Transverse colon (tissue), 4 donors: ENCODE results near the gene OR5T2. TPM values are rescaled to one million over a fixed set of nuclear protein-coding genes. Genes with fewer than 3 reads are reported as not detected.

Experiments used
- DNase-seq: peaks from one replicate; pipeline ENCODE4 v3.0.0-alpha.2; 2019
- H3K27ac ChIP-seq, 4 donors: fragments of 200-600 bp; sonication (generic); 2 replicates each; pipeline ENCODE4 v1.5.1; 2016 to 2018; ENCODE audit warnings: inconsistent platforms in 4 of 4
- H3K27me3 ChIP-seq: fragments of 200-600 bp; sonication (generic); 2 replicates; pipeline ENCODE4 v1.5.1; 2017; ENCODE audit warnings: inconsistent platforms
- H3K36me3 ChIP-seq, 4 donors: fragments of 200-600 bp; sonication (generic); 2 replicates each; pipeline ENCODE4 v1.5.1; 2017 to 2019; ENCODE audit warnings: inconsistent platforms in 4 of 4
- H3K4me1 ChIP-seq, 4 donors: fragments of 200-600 bp; sonication (generic); 2 replicates each; pipeline ENCODE4 v1.5.1; 2017 to 2020; ENCODE audit warnings: inconsistent platforms in 4 of 4
- H3K4me3 ChIP-seq, 4 donors: fragments of 200-600 bp; sonication (generic); 1 replicate in 1 of 4; 2 replicates in 3 of 4; pipeline versions ENCODE4 v1.5.1 to v1.6.1; 2017 to 2019; ENCODE audit warnings: inconsistent platforms in 4 of 4
- H3K9me3 ChIP-seq, 2 donors: fragments of 200-600 bp; sonication (generic); 2 replicates each; pipeline ENCODE4 v1.5.1; 2017 to 2019; ENCODE audit warnings: inconsistent platforms in 2 of 2
- EP300 ChIP-seq: sonication (generic); formaldehyde crosslinking; IDR thresholded peaks from one replicate; pipeline ENCODE4 v1.6.1; 2017; ENCODE audit warnings: antibody characterized with exemption, low read depth
- POLR2A ChIP-seq: fragments of 450-650 bp; IDR thresholded peaks from one replicate; pipeline ENCODE4 v1.6.1; 2016; ENCODE audit warnings: antibody characterized with exemption, mild to moderate bottlenecking, moderate library complexity
- POLR2AphosphoS5 ChIP-seq, 3 donors: sonication (generic); formaldehyde crosslinking; IDR thresholded peaks; one replicate each; pipeline ENCODE4 v1.6.1; 2016; ENCODE audit warnings: antibody characterized with exemption in 3 of 3
- WGBS, 2 donors: methylation state at CpG; one replicate each; pipeline ENCODE4 v1.1.5; 2018; ENCODE audit warnings: low coverage in 1 of 2; 5-methylcytosine and 5-hydroxymethylcytosine counted together
- in situ Hi-C, 4 donors: fragments of 200-750 bp; cut with MboI; loops; one replicate each; pipeline versions ENCODE4 v1.15.0 to v1.15.1; 2017; ENCODE audit warnings: low sequenced_read_pairs in 3 of 4, low pct_ligation_motif_present in 1 of 4, low pct_unique_long_range_greater_than_20kb in 1 of 4
- intact Hi-C: fragments of 100-400 bp; cut with DNase I; formaldehyde crosslinking; loops from one replicate; pipeline ENCODE4 v1.15.1; 2023; ENCODE audit warnings: low total_unique reads
- total RNA-seq, 4 donors: library from RNA; depleted of rRNA; stranded (reverse); fragments of >200 nt; gene quantifications; one replicate each; pipeline ENCODE4 v1.1.0, GENCODE V29; 2016
- TF ChIP-seq, protein P1 (sequence below), 5 experiments: fragments of 200-600 bp in 3 of 5; fragments of 450-650 bp in 2 of 5; sonication (generic) in 3 of 5; IDR thresholded peaks; 1 replicate in 2 of 5; 2 replicates in 3 of 5; pipeline ENCODE4 v1.5.1; 2016 to 2017; ENCODE audit warnings: antibody characterized with exemption in 5 of 5, inconsistent platforms in 3 of 5, mild to moderate bottlenecking in 2 of 5, moderate library complexity in 1 of 5

Gene OR5T2
- total RNA-seq, 4 donors from 2014 or later, result not detected

GRCh38 chr11:56214537-56214936 is 19.5 kb downstream of the OR5T2 start:
- H3K9me3 ChIP-seq, result no peaks in the 10 kb centered on the region
- DNase-seq, result no peak
- no peaks in the 10 kb centered on the region for H3K36me3 ChIP-seq
- intact Hi-C loops, result loop anchor here (5.0 kb wide), 1 partner anchor 797 kb away; no protein-coding TSS in a partner anchor
- H3K4me3 ChIP-seq, result no peak overlapping the region
- TF ChIP-seq, protein P1, sequence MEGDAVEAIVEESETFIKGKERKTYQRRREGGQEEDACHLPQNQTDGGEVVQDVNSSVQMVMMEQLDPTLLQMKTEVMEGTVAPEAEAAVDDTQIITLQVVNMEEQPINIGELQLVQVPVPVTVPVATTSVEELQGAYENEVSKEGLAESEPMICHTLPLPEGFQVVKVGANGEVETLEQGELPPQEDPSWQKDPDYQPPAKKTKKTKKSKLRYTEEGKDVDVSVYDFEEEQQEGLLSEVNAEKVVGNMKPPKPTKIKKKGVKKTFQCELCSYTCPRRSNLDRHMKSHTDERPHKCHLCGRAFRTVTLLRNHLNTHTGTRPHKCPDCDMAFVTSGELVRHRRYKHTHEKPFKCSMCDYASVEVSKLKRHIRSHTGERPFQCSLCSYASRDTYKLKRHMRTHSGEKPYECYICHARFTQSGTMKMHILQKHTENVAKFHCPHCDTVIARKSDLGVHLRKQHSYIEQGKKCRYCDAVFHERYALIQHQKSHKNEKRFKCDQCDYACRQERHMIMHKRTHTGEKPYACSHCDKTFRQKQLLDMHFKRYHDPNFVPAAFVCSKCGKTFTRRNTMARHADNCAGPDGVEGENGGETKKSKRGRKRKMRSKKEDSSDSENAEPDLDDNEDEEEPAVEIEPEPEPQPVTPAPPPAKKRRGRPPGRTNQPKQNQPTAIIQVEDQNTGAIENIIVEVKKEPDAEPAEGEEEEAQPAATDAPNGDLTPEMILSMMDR (IDR thresholded peaks at IDR 0.05), result no peak
- no peak for TF ChIP-seq POLR2AphosphoS5 (IDR thresholded peaks at IDR 0.05)
- TF ChIP-seq EP300, result no peak
- TF ChIP-seq POLR2A, result no peak
- H3K27me3 ChIP-seq, result no peaks in the 10 kb centered on the region
- 71 to 78% methylated on average over 2 of the region's 2 CpGs for WGBS, 2 donors
- in situ Hi-C loops, result no loop called here
- H3K27ac ChIP-seq, result no peak overlapping the region
- no peaks in the 10 kb centered on the region for H3K4me1 ChIP-seq

GRCh38 chr11:56207790-56208189 is 26.3 kb downstream of the OR5T2 start:
- no peak overlapping the region for H3K4me3 ChIP-seq
- no peak overlapping the region for H3K27ac ChIP-seq
- no peaks in the 10 kb centered on the region for H3K9me3 ChIP-seq
- no peak for TF ChIP-seq POLR2AphosphoS5 (IDR thresholded peaks at IDR 0.05)
- TF ChIP-seq POLR2A, result no peak
- no peaks in the 10 kb centered on the region for H3K4me1 ChIP-seq
- DNase-seq, result no peak
- H3K36me3 ChIP-seq, result no peaks in the 10 kb centered on the region
- intact Hi-C loops (no loop called here), in situ Hi-C loops (no loop called here)
- no peaks in the 10 kb centered on the region for H3K27me3 ChIP-seq
- WGBS, 2 donors, result 40 to 78% methylated on average over 1 of the region's 1 CpG

DNA sequence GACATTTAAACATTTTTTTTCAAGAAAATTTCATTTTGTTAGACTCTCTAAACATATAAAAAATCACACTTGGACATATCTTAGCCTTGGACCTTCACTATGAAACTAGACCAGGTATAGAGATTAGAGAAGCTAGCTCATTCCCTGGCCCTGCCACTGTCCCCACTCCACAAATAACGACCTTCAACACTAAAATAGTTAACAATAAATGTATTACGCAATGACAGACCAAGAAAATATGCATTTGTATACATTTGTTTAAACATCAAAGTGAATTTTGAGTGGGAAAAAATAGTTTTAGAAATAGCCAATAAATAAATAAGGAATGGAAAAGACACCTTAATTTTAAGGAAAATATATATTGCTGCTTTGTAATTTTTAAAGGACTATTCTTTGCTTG is 36.7 kb downstream of the OR5T2 start:
- H3K9me3 ChIP-seq, result no peaks in the 10 kb centered on the region
- DNase-seq, result no peak
- no peak overlapping the region for H3K4me3 ChIP-seq
- TF ChIP-seq EP300, result no peak
- no peaks in the 10 kb centered on the region for H3K4me1 ChIP-seq
- 58 to 72% methylated on average over 2 of the region's 2 CpGs for WGBS, 2 donors
- H3K27ac ChIP-seq, result no peak overlapping the region
- in situ Hi-C loops (no loop called here), intact Hi-C loops (no loop called here)
- H3K27me3 ChIP-seq, result no peaks in the 10 kb centered on the region
- H3K36me3 ChIP-seq, result no peaks in the 10 kb centered on the region

GRCh38 chr11:56196705-56197104 is 37.4 kb downstream of the OR5T2 start:
- TF ChIP-seq POLR2AphosphoS5 (IDR thresholded peaks at IDR 0.05) (no peak), POLR2A (no peak), EP300 (no peak)
- TF ChIP-seq, protein P1 (IDR thresholded peaks at IDR 0.05), result no peak
- Histone ChIP-seq H3K4me3 (no peak overlapping the region), H3K4me1 (no peaks in the 10 kb centered on the region), H3K9me3 (no peaks in the 10 kb centered on the region), H3K27ac (no peak overlapping the region), H3K36me3 (no peaks in the 10 kb centered on the region), H3K27me3 (no peaks in the 10 kb centered on the region)
- in situ Hi-C loops, result no loop called here
- no peak for DNase-seq
- intact Hi-C loops, result no loop called here
- WGBS, 2 donors, result 68 to 81% methylated on average over 3 of the region's 3 CpGs

- in situ Hi-C loops (no loop called here), intact Hi-C loops (no loop called here)
- 88 to 95% methylated on average over 3 of the region's 3 CpGs for WGBS, 2 donors
- Histone ChIP-seq H3K27ac (no peak overlapping the region), H3K27me3 (no peaks in the 10 kb centered on the region), H3K9me3 (no peaks in the 10 kb centered on the region), H3K36me3 (no peaks in the 10 kb centered on the region), H3K4me1 (no peaks in the 10 kb centered on the region), H3K4me3 (no peak overlapping the region)
- DNase-seq, result no peak
- TF ChIP-seq EP300, result no peak
- TF ChIP-seq POLR2A, result no peak
- no peak for TF ChIP-seq POLR2AphosphoS5 (IDR thresholded peaks at IDR 0.05)
- TF ChIP-seq, protein P1 (IDR thresholded peaks at IDR 0.05), result no peak
Observed at GRCh38 chr11:56188602-56189001, 45.5 kb downstream of the OR5T2 start.
